IPS-NIHi7 (cell line): Measurements from ENCODE around the gene OSBP2.
A peak's percentile ranks its signal among the peaks of the same experiment; 100 is the strongest.

Experiments
- DNase-seq: peaks from one replicate; pipeline ENCODE4 v3.0.0; 2012; ENCODE audit warnings: mixed read lengths; ENCODE audit errors: extremely low spot score

OSBP2 gene

GRCh38 chr22:30940685-30941362, 246.2 kb downstream of the OSBP2 start:
- no peak for DNase-seq

GRCh38 chr22:30941363-30941740, 246.7 kb downstream of the OSBP2 start:
- DNase-seq: no peak

GRCh38 chr22:30943368-30943767, 248.7 kb downstream of the OSBP2 start:
- no peak for DNase-seq

- no peak for DNase-seq
These were observed 250.3 kb downstream of the OSBP2 start for GRCh38 chr22:30944986-30945385.

DNA sequence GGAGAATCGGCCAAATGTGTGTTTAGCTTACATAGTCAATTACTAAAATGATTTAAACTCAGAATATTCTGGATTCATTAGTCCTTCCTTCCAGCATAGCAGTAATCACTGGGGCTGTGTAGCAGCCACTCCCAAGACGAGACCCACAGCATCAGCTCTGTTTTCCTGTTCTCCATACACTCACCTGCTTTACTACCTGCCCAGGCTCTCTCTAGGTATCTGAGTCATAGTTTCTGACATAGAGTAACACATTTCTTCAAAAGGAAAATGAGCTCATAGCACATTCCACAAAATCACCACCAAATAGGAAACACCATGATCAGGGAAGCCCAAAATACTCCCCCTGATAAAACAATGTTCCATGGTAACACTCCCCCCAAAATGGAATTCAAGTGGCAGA, 251.0 kb downstream of the OSBP2 start:
- DNase-seq: no peak

GRCh38 chr22:30946354-30946753, 251.7 kb downstream of the OSBP2 start:
- no peak for DNase-seq

DNA sequence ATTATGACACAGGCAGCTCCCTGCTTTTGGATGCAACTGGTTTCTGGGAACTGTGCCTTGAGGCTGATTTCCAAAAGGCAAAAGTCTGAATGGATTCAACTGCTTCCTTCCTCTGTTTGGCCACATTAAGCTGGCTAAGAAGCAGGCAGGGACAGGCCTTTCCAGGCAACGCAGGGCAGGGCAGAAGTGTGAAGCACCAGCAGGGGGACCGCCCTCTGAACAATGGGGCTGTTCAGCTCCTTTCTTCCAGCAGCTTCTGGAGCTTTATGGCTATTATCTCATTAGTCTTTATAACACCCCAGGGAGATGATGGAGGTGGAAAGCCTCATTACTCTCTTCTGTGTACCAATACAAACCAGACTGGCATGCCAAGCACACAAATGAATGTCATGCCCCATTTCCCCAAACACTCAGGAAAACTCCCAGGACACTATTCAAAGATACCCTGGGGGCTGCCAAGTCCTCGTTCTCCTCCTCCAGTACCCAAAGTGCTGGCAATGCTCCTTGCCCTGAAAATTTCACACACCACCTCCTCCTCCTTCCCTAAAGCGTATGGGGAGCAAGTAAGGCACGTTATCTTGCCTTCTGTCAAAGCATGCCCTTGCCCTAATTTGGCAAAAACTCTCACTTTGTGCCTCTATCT, 252.6 kb downstream of the OSBP2 start:
- no peak for DNase-seq

GRCh38 chr22:30947816-30948454, 253.3 kb downstream of the OSBP2 start:
- DNase-seq: peak; percentile 35

- no peak for DNase-seq
These were observed 254.3 kb downstream of the OSBP2 start for GRCh38 chr22:30948930-30949342.

GRCh38 chr22:30949934-30950660, 255.4 kb downstream of the OSBP2 start:
- no peak for DNase-seq

DNA sequence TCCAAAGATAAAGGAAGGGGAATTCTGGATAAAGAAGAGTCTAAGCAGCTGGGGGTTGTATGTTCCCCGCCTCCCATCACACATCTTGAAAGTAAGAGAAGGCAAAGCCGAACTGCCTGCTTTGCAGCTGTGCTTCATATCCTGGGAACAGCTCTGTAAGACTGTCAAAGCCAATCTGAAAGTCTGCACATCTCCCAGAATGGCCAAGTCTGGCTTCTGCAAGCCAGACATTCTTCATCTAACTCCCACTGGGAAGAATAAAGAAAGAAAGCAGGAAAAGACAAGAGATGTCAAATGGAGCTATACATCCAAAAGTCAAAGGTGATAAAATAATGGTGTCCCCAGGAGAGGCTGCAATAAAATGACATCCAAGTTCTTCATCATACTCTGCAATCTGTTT, 258.5 kb downstream of the OSBP2 start:
- DNase-seq: no peak

DNA sequence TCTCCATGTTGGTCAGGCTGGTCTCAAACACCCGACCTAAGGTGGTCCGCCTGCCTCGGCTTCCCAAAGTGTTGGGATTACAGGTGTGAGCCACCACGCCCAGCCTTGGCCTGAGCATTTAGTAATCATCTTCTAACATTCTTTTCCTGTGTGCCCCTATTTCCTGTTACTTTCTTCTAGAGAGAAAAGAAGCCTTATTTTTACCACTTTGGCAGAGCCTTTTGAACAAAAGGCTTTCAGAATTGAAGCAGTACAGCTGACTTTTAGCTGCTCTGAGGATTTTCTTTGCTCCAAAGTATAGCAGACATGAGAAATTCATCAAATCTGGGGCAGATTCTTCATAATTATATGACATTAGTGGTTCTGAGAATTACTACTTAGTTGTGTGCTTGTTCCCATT, 260.5 kb downstream of the OSBP2 start:
- DNase-seq: no peak
